ENCODE results near the gene GABRR3. TPM values are rescaled to one million over a fixed set of nuclear protein-coding genes. Genes with fewer than 3 reads are reported as not detected.

GABRR3 gene
- polyA plus RNA-seq, 1 donor from 2014 or later, result not detected

GRCh38 chr3:98029083-98029482 lies 6.0 kb downstream of the GABRR3 start:
- no peaks in the 10 kb centered on the region for H3K36me3 ChIP-seq (ENCODE audit: insufficient read depth, low read length)
- H3K79me2 ChIP-seq (replicated peaks; ENCODE audit: insufficient read depth, low read length), result no peaks in the 10 kb centered on the region
- no peaks in the 10 kb centered on the region for H4K20me1 ChIP-seq (ENCODE audit: insufficient read depth)
- H2AFZ ChIP-seq (ENCODE audit: low read depth, low read length), result no peak overlapping the region
- no peak overlapping the region for H3K9ac ChIP-seq (ENCODE audit: low read length)
- no peaks in the 10 kb centered on the region for H3K27me3 ChIP-seq (ENCODE audit: insufficient read depth, low read depth, low read length)
- no peaks in the 10 kb centered on the region for H3K9me2 ChIP-seq (ENCODE audit: insufficient read depth, low read length)
- H3K4me3 ChIP-seq (ENCODE audit: low read length), result no peak overlapping the region
- no peaks in the 10 kb centered on the region for H3K9me3 ChIP-seq (ENCODE audit: low read length)
- H3F3A ChIP-seq (ENCODE audit: insufficient read depth, low read length, poor library complexity, severe bottlenecking), result no peaks in the 10 kb centered on the region
- no peak overlapping the region for H3K4me2 ChIP-seq (ENCODE audit: low read length)
- H3K27ac ChIP-seq (ENCODE audit: low read length), result no peak overlapping the region
- TF ChIP-seq EZH2 (IDR thresholded peaks at IDR 0.05; ENCODE audit: borderline replicate concordance, insufficient read depth, low read length, poor library complexity, severe bottlenecking) (no peak), POLR2AphosphoS5 (IDR thresholded peaks at IDR 0.05) (no peak), MXI1 (conservative IDR thresholded peaks at IDR 0.05; ENCODE audit: poor library complexity, severe bottlenecking) (no peak), EP300 (conservative IDR thresholded peaks at IDR 0.05; ENCODE audit: poor library complexity, severe bottlenecking) (no peak), REST (IDR thresholded peaks at IDR 0.05; ENCODE audit: borderline replicate concordance) (no peak), SMC3 (conservative IDR thresholded peaks at IDR 0.05; ENCODE audit: poor library complexity) (no peak), RAD21 (conservative IDR thresholded peaks at IDR 0.05) (no peak), TAF1 (IDR thresholded peaks at IDR 0.05; ENCODE audit: low read depth) (no peak), CTCF (IDR thresholded peaks at IDR 0.05; ENCODE audit: poor library complexity, severe bottlenecking) (no peak)

GRCh38 chr3:98027085-98027446 lies 8.0 kb downstream of the GABRR3 start:
- Histone ChIP-seq H3K9me3 (ENCODE audit: low read length) (no peaks in the 10 kb centered on the region), H3F3A (ENCODE audit: insufficient read depth, low read length, poor library complexity, severe bottlenecking) (no peaks in the 10 kb centered on the region)

More at GRCh38 chr3:98027085-98027446, 8.0 kb downstream of the GABRR3 start:
- TF ChIP-seq MXI1 (conservative IDR thresholded peaks at IDR 0.05; ENCODE audit: poor library complexity, severe bottlenecking) (no peak), RAD21 (conservative IDR thresholded peaks at IDR 0.05) (no peak), CTCF (IDR thresholded peaks at IDR 0.05; ENCODE audit: poor library complexity, severe bottlenecking) (no peak), SMC3 (conservative IDR thresholded peaks at IDR 0.05; ENCODE audit: poor library complexity) (no peak), EZH2 (IDR thresholded peaks at IDR 0.05; ENCODE audit: borderline replicate concordance, insufficient read depth, low read length, poor library complexity, severe bottlenecking) (no peak), EP300 (conservative IDR thresholded peaks at IDR 0.05; ENCODE audit: poor library complexity, severe bottlenecking) (no peak), REST (IDR thresholded peaks at IDR 0.05; ENCODE audit: borderline replicate concordance) (no peak), POLR2AphosphoS5 (IDR thresholded peaks at IDR 0.05) (no peak), TAF1 (IDR thresholded peaks at IDR 0.05; ENCODE audit: low read depth) (no peak)
- H3K79me2 ChIP-seq (replicated peaks; ENCODE audit: insufficient read depth, low read length), result no peaks in the 10 kb centered on the region
- no peak overlapping the region for H3K27ac ChIP-seq (ENCODE audit: low read length)
- no peak overlapping the region for H3K4me2 ChIP-seq (ENCODE audit: low read length)
- H2AFZ ChIP-seq (ENCODE audit: low read depth, low read length), result no peak overlapping the region
- no peaks in the 10 kb centered on the region for H4K20me1 ChIP-seq (ENCODE audit: insufficient read depth)
- H3K27me3 ChIP-seq (ENCODE audit: insufficient read depth, low read depth, low read length), result no peaks in the 10 kb centered on the region
- H3K4me3 ChIP-seq (ENCODE audit: low read length), result no peak overlapping the region
- no peaks in the 10 kb centered on the region for H3K36me3 ChIP-seq (ENCODE audit: insufficient read depth, low read length)
- no peak overlapping the region for H3K9ac ChIP-seq (ENCODE audit: low read length)
- no peaks in the 10 kb centered on the region for H3K9me2 ChIP-seq (ENCODE audit: insufficient read depth, low read length)

All from neural cell (in vitro differentiated cells).